Measurements from ENCODE around the gene CACNG4.
"Not testable (repeated sequence)": the region's sequence is repeated elsewhere in the genome, so short reads cannot be mapped to it uniquely, and the experiment has no call there.

CACNG4 gene

DNA sequence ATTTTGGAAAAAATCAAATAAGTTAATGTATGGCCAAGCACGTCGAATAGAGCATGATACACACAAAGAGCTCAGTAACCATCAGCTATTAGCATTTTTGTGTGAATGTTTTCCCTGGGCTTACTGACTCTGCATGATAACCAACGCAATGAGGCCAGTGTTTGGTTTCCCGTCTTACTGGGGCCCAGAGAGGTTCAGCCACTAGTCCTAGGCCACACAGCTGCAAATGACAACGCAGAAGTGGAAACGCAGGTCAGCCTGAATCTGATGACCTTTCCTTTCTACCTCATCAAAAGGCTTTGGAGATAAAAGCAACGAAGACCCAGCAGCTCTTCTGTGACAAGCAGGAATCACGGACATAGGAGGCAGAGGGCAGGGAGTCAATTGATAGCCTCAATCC lies 7.2 kb upstream of the CACNG4 start:
- DNase-seq: no peak
- in situ Hi-C loops (cut with HindIII; ENCODE audit: low pct_ligation_motif_present, low pct_unique_long_range_greater_than_20kb, low sequenced_read_pairs): no loop called here

- DNase-seq: no peak
- in situ Hi-C loops (cut with HindIII; ENCODE audit: low pct_ligation_motif_present, low pct_unique_long_range_greater_than_20kb, low sequenced_read_pairs): no loop called here
These were observed 6.4 kb upstream of the CACNG4 start for GRCh38 chr17:66957951-66958579.

DNA sequence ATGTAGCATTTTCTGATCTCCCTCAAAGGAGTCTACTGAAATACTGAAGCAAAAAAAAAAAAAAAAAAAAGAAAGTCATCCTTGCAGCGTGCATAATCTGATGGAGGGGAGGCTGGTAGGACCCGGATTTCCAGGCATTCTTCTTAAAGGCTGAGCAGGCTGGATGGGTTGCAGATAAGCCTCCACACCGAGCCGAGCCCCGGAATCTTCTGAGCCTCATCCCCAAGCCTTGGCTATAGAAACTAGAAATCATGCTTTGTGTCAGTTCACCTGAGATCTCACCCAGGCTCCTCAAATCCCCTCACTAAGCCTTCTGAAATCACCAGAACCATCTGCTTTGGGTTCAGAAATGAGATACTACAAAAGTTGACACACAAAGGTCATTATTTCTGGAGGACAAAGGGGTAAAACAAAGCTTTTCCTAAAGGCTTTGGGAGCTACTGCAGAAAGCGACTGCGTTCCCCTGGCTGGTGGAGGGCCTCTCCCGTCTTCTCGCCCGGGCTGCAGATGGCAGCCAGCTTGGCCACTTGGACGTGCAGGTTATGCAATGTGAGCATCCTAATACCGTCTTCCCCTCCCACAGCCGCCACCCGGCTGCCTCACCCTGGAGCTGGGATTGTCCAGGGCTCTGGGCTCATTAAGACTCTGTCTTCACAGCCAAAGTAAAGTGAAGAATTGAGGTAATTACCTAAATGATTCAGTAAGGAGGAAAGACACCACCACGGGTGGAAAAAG lies 4.7 kb upstream of the CACNG4 start:
- DNase-seq: no peak
- in situ Hi-C loops (cut with HindIII; ENCODE audit: low pct_ligation_motif_present, low pct_unique_long_range_greater_than_20kb, low sequenced_read_pairs): no loop called here

- no peak for DNase-seq
- in situ Hi-C loops (cut with HindIII; ENCODE audit: low pct_ligation_motif_present, low pct_unique_long_range_greater_than_20kb, low sequenced_read_pairs): no loop called here
These were observed 3.9 kb upstream of the CACNG4 start for GRCh38 chr17:66960613-66961012.

DNA sequence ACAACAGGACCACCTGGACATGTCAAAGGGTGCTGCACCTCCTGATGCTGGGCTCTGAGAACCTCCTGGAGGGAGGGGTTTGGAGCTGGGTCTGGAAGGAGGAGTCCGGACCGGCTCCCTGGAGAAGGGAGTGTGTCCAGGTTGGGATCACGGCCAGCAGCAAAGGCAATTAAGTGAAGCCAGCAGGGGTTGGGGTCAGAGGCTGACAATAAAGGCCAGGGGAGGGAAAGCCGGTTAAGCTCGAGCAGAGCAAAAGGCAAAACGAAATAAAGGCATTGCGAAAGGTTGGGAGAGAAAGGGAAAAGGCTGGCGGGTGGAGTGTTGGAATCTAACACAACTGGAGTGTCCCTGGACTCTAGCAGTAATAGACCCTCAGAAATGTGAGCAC lies 992 bp upstream of the CACNG4 start:
- DNase-seq: no peak

DNA sequence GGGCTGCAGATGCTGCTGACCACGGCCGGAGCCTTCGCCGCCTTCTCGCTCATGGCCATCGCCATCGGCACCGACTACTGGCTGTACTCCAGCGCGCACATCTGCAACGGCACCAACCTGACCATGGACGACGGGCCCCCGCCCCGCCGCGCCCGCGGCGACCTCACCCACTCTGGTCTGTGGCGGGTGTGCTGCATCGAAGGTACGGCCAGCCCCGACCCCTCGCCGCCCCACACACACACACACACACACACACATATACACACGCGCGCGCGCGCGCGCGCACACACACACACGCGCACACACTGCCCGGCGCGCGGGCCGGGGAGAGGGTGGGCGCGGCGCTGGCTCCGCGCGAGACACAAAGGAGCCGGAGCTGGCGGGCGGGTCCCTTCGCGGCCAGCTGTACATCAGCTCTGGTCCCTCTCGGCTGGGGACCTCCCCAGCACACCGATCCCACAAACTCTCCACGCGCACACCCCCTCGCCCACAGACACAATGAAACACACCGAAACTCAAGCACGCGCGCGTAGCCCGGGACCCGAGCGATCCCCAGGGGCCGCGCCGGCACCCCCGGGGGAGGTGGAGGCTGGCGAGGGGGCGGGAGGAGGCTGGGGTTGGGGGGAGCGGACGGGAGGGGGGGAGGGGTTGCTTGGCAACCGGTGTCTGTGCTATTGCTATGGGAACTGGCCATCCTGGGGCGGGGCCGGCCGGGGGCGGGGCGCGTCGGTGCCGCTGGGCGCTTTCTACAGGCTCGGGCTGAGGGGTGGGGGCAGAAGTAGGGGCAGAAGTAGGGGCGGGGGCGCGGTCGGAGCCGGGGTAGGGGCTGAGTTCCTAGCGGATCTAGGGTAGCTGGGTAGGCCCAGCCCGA lies 658 bp downstream of the CACNG4 start:
- in situ Hi-C loops (cut with HindIII; ENCODE audit: low pct_ligation_motif_present, low pct_unique_long_range_greater_than_20kb, low sequenced_read_pairs): no loop called here
- DNase-seq: no peak

More for the DNA sequence above, 992 bp upstream of the CACNG4 start:
- in situ Hi-C loops (cut with HindIII; ENCODE audit: low pct_ligation_motif_present, low pct_unique_long_range_greater_than_20kb, low sequenced_read_pairs): no loop called here

DNA sequence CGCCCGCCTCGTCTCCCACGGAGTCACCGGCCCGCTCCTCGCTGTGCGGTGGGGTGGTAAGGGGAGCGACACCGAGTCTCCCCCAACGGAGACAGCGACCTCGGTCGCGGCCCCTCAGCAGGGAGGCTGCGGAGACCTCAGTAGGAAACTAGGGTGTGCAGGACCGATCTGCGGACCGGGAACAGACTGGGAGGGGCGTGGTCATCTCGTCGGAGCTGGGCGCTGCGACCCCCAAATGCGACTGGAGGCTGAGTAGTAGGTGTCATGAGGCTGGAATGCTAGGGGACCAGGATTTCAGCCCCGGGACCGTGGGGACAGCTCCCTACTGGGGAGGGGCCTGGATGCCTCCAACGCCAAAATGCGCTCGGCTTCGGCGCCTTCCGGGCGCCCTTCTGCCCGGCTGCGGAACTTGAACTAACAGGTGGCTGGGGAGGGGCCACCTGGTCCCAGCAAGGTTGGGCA lies 1.3 kb downstream of the CACNG4 start:
- in situ Hi-C loops (cut with HindIII; ENCODE audit: low pct_ligation_motif_present, low pct_unique_long_range_greater_than_20kb, low sequenced_read_pairs): no loop called here
- DNase-seq: no peak

DNA sequence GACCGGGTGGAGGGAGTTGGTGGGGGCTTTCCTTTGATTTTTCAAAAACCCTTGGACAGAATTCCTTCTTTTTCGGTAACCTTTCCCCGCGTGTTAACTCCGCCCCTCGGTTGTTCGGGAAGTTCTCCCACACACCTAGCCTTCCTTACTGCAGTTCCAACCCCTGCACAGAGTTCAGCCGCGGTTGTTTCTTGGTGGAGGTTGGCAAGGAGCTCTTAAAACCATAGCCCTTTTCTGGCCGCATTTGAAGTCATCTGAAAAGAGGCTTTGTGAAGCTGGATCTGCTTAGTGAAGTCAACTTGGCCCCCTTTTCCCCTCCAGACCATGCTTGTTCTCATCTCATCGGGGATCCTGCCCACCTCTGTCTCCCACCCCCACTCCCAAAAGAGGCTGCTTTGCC lies 1.8 kb downstream of the CACNG4 start:
- in situ Hi-C loops (cut with HindIII; ENCODE audit: low pct_ligation_motif_present, low pct_unique_long_range_greater_than_20kb, low sequenced_read_pairs): no loop called here
- no peak for DNase-seq

GRCh38 chr17:66966704-66967418 lies 2.4 kb downstream of the CACNG4 start:
- in situ Hi-C loops (cut with HindIII; ENCODE audit: low pct_ligation_motif_present, low pct_unique_long_range_greater_than_20kb, low sequenced_read_pairs): no loop called here
- no peak for DNase-seq

DNA sequence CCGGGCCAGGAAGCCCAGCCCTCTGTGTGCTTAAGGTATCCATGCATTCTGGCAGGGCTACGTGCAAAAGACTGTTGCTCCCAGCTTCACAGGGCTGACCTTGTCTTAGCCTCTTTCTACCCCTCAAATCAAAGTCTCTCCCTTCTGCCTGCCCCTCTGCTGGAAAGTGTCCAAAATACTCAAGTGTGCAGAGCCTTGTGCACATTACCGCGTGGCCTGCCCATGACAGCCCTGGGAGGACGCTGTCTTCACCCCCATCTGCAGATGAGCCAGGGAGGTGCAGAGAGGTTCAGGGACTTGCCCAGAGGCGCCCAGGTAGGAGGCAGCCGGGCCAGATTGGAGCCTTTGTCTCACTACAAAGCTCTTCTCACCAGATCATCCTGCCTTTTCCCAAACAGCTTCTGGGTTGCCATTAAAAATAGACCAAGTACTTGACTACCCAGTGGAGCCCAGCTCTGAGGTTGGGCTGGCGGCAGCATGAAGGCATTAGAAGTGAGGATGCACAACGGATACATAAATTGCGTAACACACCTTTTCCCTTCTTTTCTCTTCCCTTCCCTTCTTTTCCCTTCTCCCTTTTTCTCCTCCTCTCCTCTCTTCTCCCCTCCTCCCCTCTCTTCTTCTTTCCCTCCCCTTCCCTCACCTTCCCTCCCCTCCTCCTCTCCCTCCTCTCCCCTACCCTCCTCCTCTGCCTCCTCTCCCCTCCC lies 3.5 kb downstream of the CACNG4 start:
- in situ Hi-C loops (cut with HindIII; ENCODE audit: low pct_ligation_motif_present, low pct_unique_long_range_greater_than_20kb, low sequenced_read_pairs): no loop called here
- no peak for DNase-seq

GRCh38 chr17:66968916-66969315 lies 4.4 kb downstream of the CACNG4 start:
- in situ Hi-C loops (cut with HindIII; ENCODE audit: low pct_ligation_motif_present, low pct_unique_long_range_greater_than_20kb, low sequenced_read_pairs): no loop called here
- DNase-seq: no peak

GRCh38 chr17:66970140-66970539 lies 5.6 kb downstream of the CACNG4 start:
- no peak for DNase-seq
- in situ Hi-C loops (cut with HindIII; ENCODE audit: low pct_ligation_motif_present, low pct_unique_long_range_greater_than_20kb, low sequenced_read_pairs): no loop called here

- in situ Hi-C loops (cut with HindIII; ENCODE audit: low pct_ligation_motif_present, low pct_unique_long_range_greater_than_20kb, low sequenced_read_pairs): no loop called here
- DNase-seq: no peak
These were observed 6.3 kb downstream of the CACNG4 start for GRCh38 chr17:66970797-66971196.

- no peak for DNase-seq
- in situ Hi-C loops (cut with HindIII; ENCODE audit: low pct_ligation_motif_present, low pct_unique_long_range_greater_than_20kb, low sequenced_read_pairs): no loop called here
These were observed 6.8 kb downstream of the CACNG4 start for GRCh38 chr17:66971264-66971663.

DNA sequence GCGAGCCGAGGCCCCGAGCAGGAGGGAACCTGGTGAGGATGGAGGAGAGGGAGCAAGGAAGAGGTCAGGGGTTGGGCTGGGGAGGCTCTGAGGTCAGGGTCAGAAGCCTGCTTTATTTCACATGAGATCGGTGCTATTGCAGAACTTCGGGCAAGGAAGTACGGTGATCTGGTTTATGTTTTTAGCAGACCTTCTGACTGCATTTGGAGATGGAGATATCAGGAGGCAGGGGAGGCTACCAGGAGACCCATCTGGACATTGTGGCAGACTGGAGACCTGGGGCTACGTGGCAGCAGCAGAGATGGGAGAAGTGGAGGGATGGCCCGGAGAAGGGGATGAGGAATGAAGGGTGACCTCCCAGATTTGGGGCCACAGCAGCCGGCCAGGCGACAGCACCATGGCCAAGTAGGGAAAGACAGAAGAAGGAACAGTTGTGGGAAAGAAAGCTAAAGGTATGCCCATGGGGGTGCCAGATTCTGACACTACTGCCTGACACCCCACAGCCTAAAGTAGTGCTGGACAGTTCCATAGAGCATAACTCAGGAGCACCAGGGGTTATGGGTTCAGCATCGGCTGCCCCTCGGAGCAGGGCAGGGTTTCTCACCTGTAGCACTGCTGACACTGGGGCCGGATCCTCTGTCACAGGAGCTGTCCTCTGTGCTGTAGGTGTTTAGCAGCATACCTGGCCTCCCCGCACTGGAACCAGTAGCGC lies 7.4 kb downstream of the CACNG4 start:
- DNase-seq: no peak
- in situ Hi-C loops (cut with HindIII; ENCODE audit: low pct_ligation_motif_present, low pct_unique_long_range_greater_than_20kb, low sequenced_read_pairs): no loop called here

DNA sequence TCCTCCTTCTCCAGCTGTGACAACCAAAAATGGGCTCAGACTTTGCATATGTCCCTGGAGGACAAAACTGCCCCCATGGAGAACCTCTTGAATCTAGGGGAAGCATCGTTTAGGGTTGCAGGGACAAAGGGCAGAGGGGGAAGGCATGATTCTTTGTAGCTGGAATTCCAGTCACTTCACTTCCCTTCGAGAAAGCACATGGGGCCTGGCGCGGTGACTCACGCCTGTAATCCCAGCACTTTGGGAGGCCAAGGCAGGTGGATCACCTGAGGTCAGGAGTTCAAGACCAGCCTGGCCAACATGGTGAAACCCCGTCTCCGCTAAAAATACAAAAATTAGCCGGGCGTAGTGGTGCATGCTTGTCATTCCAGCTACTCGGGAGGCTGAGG lies 7.9 kb downstream of the CACNG4 start:
- in situ Hi-C loops (cut with HindIII; ENCODE audit: low pct_ligation_motif_present, low pct_unique_long_range_greater_than_20kb, low sequenced_read_pairs); DNase-seq: not testable (repeated sequence)

GRCh38 chr17:66975188-66975587 lies 10.7 kb downstream of the CACNG4 start:
- in situ Hi-C loops (cut with HindIII; ENCODE audit: low pct_ligation_motif_present, low pct_unique_long_range_greater_than_20kb, low sequenced_read_pairs): no loop called here
- DNase-seq: no peak

All from ACHN (cell line).